HepG2 (cell line): ENCODE results near the gene TRMT10C. TPM values are rescaled to one million over a fixed set of nuclear protein-coding genes. Genes with fewer than 3 reads are reported as not detected.

ENCODE experiments used
- TCF12 ChIP-seq, 2 experiments: fragments of 450-650 bp in 1 of 2; sonication (generic) in 1 of 2; formaldehyde crosslinking in 1 of 2; IDR thresholded peaks; 2 replicates each; pipeline versions ENCODE4 v1.6.1 to v1.8.0; 2017 to 2022; ENCODE audit warnings: antibody characterized with exemption in 1 of 2, mild to moderate bottlenecking in 1 of 2, missing genetic modification reagents in 1 of 2, moderate library complexity in 1 of 2
- ZIK1 ChIP-seq: sonication (generic); formaldehyde crosslinking; IDR thresholded peaks from 2 replicates; pipeline ENCODE4 v1.5.0; 2020; ENCODE audit warnings: mild to moderate bottlenecking, low read depth, missing genetic modification reagents, borderline replicate concordance
- ZSCAN12 ChIP-seq: sonication (generic); formaldehyde crosslinking; IDR thresholded peaks from 2 replicates; pipeline ENCODE4 v1.9.0; 2021; ENCODE audit warnings: mild to moderate bottlenecking, missing genetic modification reagents
- polyA plus RNA-seq, 8 experiments: library from polyadenylated mRNA; depleted of rRNA in 3 of 8; stranded (reverse) in 7 of 8; unstranded in 1 of 8; fragments of >200 nt; fragmentation: Illumina TruSeq in 4 of 8; extraction: Trizol in 4 of 8; gene quantifications; 2 replicates each; pipeline versions ENCODE4 v1.2.1 to v1.2.3, GENCODE V29; 2011 to 2016; ENCODE audit warnings: low read depth in 4 of 8, missing spikeins in 1 of 8, mixed read lengths in 1 of 8; ENCODE audit not compliant: insufficient read depth in 1 of 8
- total RNA-seq, 5 experiments: library from RNA; depleted of rRNA; stranded (reverse); fragments of >200 nt; fragmentation: Illumina TruSeq; extraction: Trizol; gene quantifications; 2 replicates each; pipeline ENCODE4 v1.2.3, GENCODE V29; 2016; ENCODE audit warnings: low read depth in 1 of 5
- TF ChIP-seq, protein P1 (sequence below): sonication (generic); formaldehyde crosslinking; IDR thresholded peaks from 2 replicates; pipeline ENCODE4 v1.5.0; 2020; ENCODE audit warnings: mild to moderate bottlenecking, missing genetic modification reagents, borderline replicate concordance
- TF ChIP-seq, protein P2 (sequence below): IDR thresholded peaks from 2 replicates; pipeline ENCODE4 v1.6.1; 2016; ENCODE audit warnings: low read depth
- TF ChIP-seq, protein P3 (sequence below): sonication (generic); formaldehyde crosslinking; IDR thresholded peaks from 2 replicates; pipeline ENCODE4 v1.5.1; 2020; ENCODE audit warnings: mild to moderate bottlenecking, missing genetic modification reagents, borderline replicate concordance
- TF ChIP-seq, protein P4 (sequence below), 2 experiments: sonication (generic) in 1 of 2; formaldehyde crosslinking in 1 of 2; IDR thresholded peaks; 2 replicates each; pipeline versions ENCODE4 v1.4.0 to v1.6.1; 2016 to 2020; ENCODE audit warnings: borderline replicate concordance in 1 of 2, low read depth in 1 of 2, mild to moderate bottlenecking in 1 of 2, missing genetic modification reagents in 1 of 2

The TRMT10C gene
- total and polyA plus RNA-seq, 2 of the 13 experiments (the other 11 are each of a cell fraction or from before 2014, with no cell fraction given), result 10.8 to 39.2 TPM

DNA sequence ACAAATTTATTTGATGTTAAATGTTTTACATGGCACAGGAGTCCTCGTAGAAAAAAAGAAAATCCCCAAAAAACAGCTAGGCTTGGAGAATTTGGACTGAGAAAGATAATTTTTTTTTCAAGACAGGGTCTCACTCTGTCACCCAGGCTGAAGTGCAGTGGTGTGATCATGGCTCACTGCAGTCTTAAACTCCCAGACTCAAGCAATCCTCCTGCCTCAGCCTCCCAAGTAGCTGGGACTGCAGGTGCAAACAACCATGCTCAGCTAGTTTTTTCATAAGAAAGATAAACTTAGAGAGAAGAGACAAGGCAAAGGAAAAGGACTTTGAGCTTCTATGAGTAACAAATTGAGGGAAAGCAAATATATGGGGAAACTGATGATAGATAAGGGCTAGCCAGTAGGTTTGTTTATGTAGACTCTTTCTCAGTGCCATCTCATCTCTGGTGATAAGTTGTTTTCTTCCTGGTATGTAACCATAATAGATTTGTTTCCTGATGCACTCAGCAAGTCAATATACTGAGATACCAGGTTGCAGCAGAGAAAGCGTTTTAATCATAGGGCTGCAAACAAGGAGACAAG is 13.1 kb upstream of the TRMT10C start (continued):
- TF ChIP-seq, protein P1, sequence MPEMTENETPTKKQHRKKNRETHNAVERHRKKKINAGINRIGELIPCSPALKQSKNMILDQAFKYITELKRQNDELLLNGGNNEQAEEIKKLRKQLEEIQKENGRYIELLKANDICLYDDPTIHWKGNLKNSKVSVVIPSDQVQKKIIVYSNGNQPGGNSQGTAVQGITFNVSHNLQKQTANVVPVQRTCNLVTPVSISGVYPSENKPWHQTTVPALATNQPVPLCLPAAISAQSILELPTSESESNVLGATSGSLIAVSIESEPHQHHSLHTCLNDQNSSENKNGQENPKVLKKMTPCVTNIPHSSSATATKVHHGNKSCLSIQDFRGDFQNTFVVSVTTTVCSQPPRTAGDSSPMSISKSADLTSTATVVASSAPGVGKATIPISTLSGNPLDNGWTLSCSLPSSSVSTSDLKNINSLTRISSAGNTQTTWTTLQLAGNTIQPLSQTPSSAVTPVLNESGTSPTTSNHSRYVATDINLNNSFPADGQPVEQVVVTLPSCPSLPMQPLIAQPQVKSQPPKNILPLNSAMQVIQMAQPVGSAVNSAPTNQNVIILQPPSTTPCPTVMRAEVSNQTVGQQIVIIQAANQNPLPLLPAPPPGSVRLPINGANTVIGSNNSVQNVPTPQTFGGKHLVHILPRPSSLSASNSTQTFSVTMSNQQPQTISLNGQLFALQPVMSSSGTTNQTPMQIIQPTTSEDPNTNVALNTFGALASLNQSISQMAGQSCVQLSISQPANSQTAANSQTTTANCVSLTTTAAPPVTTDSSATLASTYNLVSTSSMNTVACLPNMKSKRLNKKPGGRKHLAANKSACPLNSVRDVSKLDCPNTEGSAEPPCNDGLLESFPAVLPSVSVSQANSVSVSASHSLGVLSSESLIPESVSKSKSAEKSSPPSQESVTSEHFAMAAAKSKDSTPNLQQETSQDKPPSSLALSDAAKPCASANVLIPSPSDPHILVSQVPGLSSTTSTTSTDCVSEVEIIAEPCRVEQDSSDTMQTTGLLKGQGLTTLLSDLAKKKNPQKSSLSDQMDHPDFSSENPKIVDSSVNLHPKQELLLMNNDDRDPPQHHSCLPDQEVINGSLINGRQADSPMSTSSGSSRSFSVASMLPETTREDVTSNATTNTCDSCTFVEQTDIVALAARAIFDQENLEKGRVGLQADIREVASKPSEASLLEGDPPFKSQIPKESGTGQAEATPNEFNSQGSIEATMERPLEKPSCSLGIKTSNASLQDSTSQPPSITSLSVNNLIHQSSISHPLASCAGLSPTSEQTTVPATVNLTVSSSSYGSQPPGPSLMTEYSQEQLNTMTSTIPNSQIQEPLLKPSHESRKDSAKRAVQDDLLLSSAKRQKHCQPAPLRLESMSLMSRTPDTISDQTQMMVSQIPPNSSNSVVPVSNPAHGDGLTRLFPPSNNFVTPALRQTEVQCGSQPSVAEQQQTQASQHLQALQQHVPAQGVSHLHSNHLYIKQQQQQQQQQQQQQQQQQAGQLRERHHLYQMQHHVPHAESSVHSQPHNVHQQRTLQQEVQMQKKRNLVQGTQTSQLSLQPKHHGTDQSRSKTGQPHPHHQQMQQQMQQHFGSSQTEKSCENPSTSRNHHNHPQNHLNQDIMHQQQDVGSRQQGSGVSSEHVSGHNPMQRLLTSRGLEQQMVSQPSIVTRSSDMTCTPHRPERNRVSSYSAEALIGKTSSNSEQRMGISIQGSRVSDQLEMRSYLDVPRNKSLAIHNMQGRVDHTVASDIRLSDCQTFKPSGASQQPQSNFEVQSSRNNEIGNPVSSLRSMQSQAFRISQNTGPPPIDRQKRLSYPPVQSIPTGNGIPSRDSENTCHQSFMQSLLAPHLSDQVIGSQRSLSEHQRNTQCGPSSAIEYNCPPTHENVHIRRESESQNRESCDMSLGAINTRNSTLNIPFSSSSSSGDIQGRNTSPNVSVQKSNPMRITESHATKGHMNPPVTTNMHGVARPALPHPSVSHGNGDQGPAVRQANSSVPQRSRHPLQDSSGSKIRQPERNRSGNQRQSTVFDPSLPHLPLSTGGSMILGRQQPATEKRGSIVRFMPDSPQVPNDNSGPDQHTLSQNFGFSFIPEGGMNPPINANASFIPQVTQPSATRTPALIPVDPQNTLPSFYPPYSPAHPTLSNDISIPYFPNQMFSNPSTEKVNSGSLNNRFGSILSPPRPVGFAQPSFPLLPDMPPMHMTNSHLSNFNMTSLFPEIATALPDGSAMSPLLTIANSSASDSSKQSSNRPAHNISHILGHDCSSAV (CRISPR knock-in tag), result no peak
- TF ChIP-seq TCF12 (IDR thresholded peaks at IDR 0.05), result no peak
- no peak for TF ChIP-seq TCF12 (CRISPR knock-in tag; IDR thresholded peaks at IDR 0.05)
- TF ChIP-seq ZSCAN12 (CRISPR knock-in tag), result no peak
- TF ChIP-seq, protein P2, sequence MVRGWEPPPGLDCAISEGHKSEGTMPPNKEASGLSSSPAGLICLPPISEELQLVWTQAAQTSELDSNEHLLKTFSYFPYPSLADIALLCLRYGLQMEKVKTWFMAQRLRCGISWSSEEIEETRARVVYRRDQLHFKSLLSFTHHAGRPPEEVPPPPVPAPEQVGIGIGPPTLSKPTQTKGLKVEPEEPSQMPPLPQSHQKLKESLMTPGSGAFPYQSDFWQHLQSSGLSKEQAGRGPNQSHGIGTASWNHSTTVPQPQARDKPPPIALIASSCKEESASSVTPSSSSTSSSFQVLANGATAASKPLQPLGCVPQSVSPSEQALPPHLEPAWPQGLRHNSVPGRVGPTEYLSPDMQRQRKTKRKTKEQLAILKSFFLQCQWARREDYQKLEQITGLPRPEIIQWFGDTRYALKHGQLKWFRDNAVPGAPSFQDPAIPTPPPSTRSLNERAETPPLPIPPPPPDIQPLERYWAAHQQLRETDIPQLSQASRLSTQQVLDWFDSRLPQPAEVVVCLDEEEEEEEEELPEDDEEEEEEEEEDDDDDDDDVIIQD (CRISPR knock-in tag), result no peak; the same call in 1 of the 2 replicates
- TF ChIP-seq, protein P3, sequence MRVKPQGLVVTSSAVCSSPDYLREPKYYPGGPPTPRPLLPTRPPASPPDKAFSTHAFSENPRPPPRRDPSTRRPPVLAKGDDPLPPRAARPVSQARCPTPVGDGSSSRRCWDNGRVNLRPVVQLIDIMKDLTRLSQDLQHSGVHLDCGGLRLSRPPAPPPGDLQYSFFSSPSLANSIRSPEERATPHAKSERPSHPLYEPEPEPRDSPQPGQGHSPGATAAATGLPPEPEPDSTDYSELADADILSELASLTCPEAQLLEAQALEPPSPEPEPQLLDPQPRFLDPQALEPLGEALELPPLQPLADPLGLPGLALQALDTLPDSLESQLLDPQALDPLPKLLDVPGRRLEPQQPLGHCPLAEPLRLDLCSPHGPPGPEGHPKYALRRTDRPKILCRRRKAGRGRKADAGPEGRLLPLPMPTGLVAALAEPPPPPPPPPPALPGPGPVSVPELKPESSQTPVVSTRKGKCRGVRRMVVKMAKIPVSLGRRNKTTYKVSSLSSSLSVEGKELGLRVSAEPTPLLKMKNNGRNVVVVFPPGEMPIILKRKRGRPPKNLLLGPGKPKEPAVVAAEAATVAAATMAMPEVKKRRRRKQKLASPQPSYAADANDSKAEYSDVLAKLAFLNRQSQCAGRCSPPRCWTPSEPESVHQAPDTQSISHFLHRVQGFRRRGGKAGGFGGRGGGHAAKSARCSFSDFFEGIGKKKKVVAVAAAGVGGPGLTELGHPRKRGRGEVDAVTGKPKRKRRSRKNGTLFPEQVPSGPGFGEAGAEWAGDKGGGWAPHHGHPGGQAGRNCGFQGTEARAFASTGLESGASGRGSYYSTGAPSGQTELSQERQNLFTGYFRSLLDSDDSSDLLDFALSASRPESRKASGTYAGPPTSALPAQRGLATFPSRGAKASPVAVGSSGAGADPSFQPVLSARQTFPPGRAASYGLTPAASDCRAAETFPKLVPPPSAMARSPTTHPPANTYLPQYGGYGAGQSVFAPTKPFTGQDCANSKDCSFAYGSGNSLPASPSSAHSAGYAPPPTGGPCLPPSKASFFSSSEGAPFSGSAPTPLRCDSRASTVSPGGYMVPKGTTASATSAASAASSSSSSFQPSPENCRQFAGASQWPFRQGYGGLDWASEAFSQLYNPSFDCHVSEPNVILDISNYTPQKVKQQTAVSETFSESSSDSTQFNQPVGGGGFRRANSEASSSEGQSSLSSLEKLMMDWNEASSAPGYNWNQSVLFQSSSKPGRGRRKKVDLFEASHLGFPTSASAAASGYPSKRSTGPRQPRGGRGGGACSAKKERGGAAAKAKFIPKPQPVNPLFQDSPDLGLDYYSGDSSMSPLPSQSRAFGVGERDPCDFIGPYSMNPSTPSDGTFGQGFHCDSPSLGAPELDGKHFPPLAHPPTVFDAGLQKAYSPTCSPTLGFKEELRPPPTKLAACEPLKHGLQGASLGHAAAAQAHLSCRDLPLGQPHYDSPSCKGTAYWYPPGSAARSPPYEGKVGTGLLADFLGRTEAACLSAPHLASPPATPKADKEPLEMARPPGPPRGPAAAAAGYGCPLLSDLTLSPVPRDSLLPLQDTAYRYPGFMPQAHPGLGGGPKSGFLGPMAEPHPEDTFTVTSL, result no peak; the same call in 1 of the 2 replicates
- TF ChIP-seq, protein P4, sequence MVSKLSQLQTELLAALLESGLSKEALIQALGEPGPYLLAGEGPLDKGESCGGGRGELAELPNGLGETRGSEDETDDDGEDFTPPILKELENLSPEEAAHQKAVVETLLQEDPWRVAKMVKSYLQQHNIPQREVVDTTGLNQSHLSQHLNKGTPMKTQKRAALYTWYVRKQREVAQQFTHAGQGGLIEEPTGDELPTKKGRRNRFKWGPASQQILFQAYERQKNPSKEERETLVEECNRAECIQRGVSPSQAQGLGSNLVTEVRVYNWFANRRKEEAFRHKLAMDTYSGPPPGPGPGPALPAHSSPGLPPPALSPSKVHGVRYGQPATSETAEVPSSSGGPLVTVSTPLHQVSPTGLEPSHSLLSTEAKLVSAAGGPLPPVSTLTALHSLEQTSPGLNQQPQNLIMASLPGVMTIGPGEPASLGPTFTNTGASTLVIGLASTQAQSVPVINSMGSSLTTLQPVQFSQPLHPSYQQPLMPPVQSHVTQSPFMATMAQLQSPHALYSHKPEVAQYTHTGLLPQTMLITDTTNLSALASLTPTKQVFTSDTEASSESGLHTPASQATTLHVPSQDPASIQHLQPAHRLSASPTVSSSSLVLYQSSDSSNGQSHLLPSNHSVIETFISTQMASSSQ (IDR thresholded peaks at IDR 0.05; ENCODE audit: low read depth), result no peak
- TF ChIP-seq, protein P4 (CRISPR knock-in tag; IDR thresholded peaks at IDR 0.05; ENCODE audit: borderline replicate concordance), result no peak
- no peak for TF ChIP-seq ZIK1
